ENCODE measurements around the gene ZBTB44. TPM values are rescaled to one million over a fixed set of nuclear protein-coding genes. Genes with fewer than 3 reads are reported as not detected.

The ZBTB44 gene
- total RNA-seq, 1 experiment from 2014 or later = 32.5 TPM

DNA sequence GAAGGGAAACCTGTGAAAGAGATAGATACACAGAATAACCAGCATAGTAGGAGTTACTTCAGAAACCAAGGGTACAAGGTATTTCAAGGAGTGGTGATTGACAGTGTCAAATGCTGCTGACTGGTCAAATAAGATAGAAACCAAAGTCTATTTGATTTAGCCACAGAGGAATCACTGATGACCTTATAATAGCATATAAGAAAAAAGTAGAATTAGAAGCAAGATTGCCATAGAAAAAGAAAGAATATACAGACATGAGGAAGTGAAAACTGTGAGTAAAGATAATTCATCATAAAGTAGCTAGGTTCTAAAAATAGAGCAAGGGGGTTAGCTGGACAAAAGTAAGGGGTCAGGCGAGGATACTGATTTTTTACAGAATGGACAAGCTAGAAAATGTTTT lies 14.2 kb downstream of the ZBTB44 start:
- H3K9me2 ChIP-seq (ENCODE audit: insufficient read depth) = no peaks in the 10 kb centered on the region
- H3K9ac ChIP-seq (ENCODE audit: low read length) = no peak overlapping the region
- DNase-seq (ENCODE audit: low read depth, low spot score) = no peak
- no peak for TF ChIP-seq EZH2 (IDR thresholded peaks at IDR 0.05)
- no peak for TF ChIP-seq ELF1 (IDR thresholded peaks at IDR 0.05; ENCODE audit: borderline replicate concordance, low read depth)
- TF ChIP-seq SRF (IDR thresholded peaks at IDR 0.05; ENCODE audit: low read depth) = no peak
- TF ChIP-seq SP1 (IDR thresholded peaks at IDR 0.05; ENCODE audit: low read depth) = no peak
- TF ChIP-seq, protein P1, sequence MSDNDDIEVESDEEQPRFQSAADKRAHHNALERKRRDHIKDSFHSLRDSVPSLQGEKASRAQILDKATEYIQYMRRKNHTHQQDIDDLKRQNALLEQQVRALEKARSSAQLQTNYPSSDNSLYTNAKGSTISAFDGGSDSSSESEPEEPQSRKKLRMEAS (IDR thresholded peaks at IDR 0.05) = no peak
- TF ChIP-seq YY1 (IDR thresholded peaks at IDR 0.05; ENCODE audit: extremely low read depth, insufficient replicate concordance, low read depth, low read length) = no peak
- TF ChIP-seq CBX3 (IDR thresholded peaks at IDR 0.05; ENCODE audit: low read depth) = no peak
- TF ChIP-seq FOSL1 (IDR thresholded peaks at IDR 0.05; ENCODE audit: low read depth) = no peak
- TF ChIP-seq EZH2phosphoT487 (IDR thresholded peaks at IDR 0.05; ENCODE audit: borderline replicate concordance) = no peak
- TF ChIP-seq, protein P2, sequence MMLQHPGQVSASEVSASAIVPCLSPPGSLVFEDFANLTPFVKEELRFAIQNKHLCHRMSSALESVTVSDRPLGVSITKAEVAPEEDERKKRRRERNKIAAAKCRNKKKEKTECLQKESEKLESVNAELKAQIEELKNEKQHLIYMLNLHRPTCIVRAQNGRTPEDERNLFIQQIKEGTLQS (IDR thresholded peaks at IDR 0.05) = no peak
- no peak for TF ChIP-seq RAD21 (IDR thresholded peaks at IDR 0.05; ENCODE audit: low read depth)
- no peaks in the 10 kb centered on the region for H4K20me1 ChIP-seq (ENCODE audit: insufficient read depth)
- H3K27ac ChIP-seq (ENCODE audit: low read depth, low read length) = no peak overlapping the region
- H3K4me1 ChIP-seq (ENCODE audit: control insufficient read depth in 1 of 2, insufficient read depth in 2 of 2, low read length in 2 of 2) = no peaks in the 10 kb centered on the region
- H3K27me3 ChIP-seq (ENCODE audit: insufficient read depth, low read length) = no peaks in the 10 kb centered on the region
- no peak overlapping the region for H3K4me2 ChIP-seq (ENCODE audit: low read length)
- no peak overlapping the region for H2AFZ ChIP-seq (ENCODE audit: low read depth, low read length, poor library complexity, severe bottlenecking)
- ChIA-PET POLR2A (no interaction called here), CTCF (no interaction called here), RAD21 (ENCODE audit: low non-redundant PET in 1 of 2, low total read pairs in 2 of 2, uncharacterized antibody in 2 of 2, unreplicated experiment in 2 of 2) (no interaction called here)
- no TSS peak for BruUV-seq (replicated peaks)
- peaks cover 22% of the 10 kb centered on the region for H3K79me2 ChIP-seq (ENCODE audit: insufficient read depth, low read length)
- no peak for ATAC-seq
- H3K36me3 ChIP-seq (ENCODE audit: control insufficient read depth in 1 of 2, insufficient read depth in 2 of 2, low read length in 2 of 2) = no peaks in the 10 kb centered on the region
- H3K9me3 ChIP-seq (ENCODE audit: control insufficient read depth in 1 of 2, insufficient read depth in 1 of 2, low read depth in 1 of 2, low read length in 2 of 2) = no peaks in the 10 kb centered on the region
- intact Hi-C loops (cut with micrococcal nuclease) = no loop called here
- H3K4me3 ChIP-seq (replicated peaks in 1 of 2; ENCODE audit: low read depth in 1 of 2, low read length in 2 of 2) = no peak overlapping the region

DNA sequence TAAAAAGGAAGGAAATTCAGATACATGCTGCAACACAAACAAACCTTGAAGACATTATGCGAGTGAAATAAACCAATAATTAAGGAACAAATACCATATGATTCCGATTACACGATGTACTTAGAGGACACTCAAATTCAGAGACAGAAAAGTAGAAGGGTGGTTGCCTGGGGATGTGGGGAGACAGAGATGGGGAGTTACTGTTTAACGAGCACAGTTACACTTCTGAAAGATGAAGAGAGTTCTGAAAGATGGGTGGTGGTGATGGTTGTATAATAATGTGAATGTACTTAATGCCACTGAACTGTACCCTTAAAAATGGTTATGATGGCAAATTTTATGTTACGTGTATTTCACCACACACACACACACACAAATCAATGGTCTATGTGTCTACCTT lies 14.7 kb downstream of the ZBTB44 start:
- no peak overlapping the region for H3K9ac ChIP-seq (ENCODE audit: low read length)
- CTCF ChIA-PET = no interaction called here

More for the DNA sequence above, 14.7 kb downstream of the ZBTB44 start:
- H3K79me2 ChIP-seq (ENCODE audit: insufficient read depth, low read length) = peaks cover 16% of the 10 kb centered on the region
- no peak overlapping the region for H3K27ac ChIP-seq (ENCODE audit: low read depth, low read length)
- no peak overlapping the region for H3K4me2 ChIP-seq (ENCODE audit: low read length)
- TF ChIP-seq, protein P3, sequence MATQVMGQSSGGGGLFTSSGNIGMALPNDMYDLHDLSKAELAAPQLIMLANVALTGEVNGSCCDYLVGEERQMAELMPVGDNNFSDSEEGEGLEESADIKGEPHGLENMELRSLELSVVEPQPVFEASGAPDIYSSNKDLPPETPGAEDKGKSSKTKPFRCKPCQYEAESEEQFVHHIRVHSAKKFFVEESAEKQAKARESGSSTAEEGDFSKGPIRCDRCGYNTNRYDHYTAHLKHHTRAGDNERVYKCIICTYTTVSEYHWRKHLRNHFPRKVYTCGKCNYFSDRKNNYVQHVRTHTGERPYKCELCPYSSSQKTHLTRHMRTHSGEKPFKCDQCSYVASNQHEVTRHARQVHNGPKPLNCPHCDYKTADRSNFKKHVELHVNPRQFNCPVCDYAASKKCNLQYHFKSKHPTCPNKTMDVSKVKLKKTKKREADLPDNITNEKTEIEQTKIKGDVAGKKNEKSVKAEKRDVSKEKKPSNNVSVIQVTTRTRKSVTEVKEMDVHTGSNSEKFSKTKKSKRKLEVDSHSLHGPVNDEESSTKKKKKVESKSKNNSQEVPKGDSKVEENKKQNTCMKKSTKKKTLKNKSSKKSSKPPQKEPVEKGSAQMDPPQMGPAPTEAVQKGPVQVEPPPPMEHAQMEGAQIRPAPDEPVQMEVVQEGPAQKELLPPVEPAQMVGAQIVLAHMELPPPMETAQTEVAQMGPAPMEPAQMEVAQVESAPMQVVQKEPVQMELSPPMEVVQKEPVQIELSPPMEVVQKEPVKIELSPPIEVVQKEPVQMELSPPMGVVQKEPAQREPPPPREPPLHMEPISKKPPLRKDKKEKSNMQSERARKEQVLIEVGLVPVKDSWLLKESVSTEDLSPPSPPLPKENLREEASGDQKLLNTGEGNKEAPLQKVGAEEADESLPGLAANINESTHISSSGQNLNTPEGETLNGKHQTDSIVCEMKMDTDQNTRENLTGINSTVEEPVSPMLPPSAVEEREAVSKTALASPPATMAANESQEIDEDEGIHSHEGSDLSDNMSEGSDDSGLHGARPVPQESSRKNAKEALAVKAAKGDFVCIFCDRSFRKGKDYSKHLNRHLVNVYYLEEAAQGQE (IDR thresholded peaks at IDR 0.05; ENCODE audit: low read depth) = no peak
- TF ChIP-seq SRF (IDR thresholded peaks at IDR 0.05; ENCODE audit: low read depth) (no peak), CBX3 (IDR thresholded peaks at IDR 0.05; ENCODE audit: low read depth) (no peak), YY1 (IDR thresholded peaks at IDR 0.05; ENCODE audit: extremely low read depth, insufficient replicate concordance, low read depth, low read length) (no peak), EZH2phosphoT487 (IDR thresholded peaks at IDR 0.05; ENCODE audit: borderline replicate concordance) (no peak), SIN3A (IDR thresholded peaks at IDR 0.05; ENCODE audit: low read depth) (no peak)
- TF ChIP-seq, protein P4, sequence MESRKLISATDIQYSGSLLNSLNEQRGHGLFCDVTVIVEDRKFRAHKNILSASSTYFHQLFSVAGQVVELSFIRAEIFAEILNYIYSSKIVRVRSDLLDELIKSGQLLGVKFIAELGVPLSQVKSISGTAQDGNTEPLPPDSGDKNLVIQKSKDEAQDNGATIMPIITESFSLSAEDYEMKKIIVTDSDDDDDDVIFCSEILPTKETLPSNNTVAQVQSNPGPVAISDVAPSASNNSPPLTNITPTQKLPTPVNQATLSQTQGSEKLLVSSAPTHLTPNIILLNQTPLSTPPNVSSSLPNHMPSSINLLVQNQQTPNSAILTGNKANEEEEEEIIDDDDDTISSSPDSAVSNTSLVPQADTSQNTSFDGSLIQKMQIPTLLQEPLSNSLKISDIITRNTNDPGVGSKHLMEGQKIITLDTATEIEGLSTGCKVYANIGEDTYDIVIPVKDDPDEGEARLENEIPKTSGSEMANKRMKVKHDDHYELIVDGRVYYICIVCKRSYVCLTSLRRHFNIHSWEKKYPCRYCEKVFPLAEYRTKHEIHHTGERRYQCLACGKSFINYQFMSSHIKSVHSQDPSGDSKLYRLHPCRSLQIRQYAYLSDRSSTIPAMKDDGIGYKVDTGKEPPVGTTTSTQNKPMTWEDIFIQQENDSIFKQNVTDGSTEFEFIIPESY (IDR thresholded peaks at IDR 0.05; ENCODE audit: extremely low read depth, insufficient replicate concordance, low read length) = no peak
- POLR2A ChIA-PET = no interaction called here
- H3K36me3 ChIP-seq (ENCODE audit: control insufficient read depth in 1 of 2, insufficient read depth in 2 of 2, low read length in 2 of 2) = no peaks in the 10 kb centered on the region
- no peaks in the 10 kb centered on the region for H3K9me3 ChIP-seq (ENCODE audit: control insufficient read depth in 1 of 2, insufficient read depth in 1 of 2, low read depth in 1 of 2, low read length in 2 of 2)
- intact Hi-C loops (cut with micrococcal nuclease) = no loop called here
- BruUV-seq (replicated peaks) = no TSS peak
- no peak overlapping the region for H3K4me3 ChIP-seq (replicated peaks in 1 of 2; ENCODE audit: low read depth in 1 of 2, low read length in 2 of 2)
- H4K20me1 ChIP-seq (ENCODE audit: insufficient read depth) = no peaks in the 10 kb centered on the region
- H3K4me1 ChIP-seq (ENCODE audit: control insufficient read depth in 1 of 2, insufficient read depth in 2 of 2, low read length in 2 of 2) = no peaks in the 10 kb centered on the region
- RAD21 ChIA-PET (ENCODE audit: low non-redundant PET in 1 of 2, low total read pairs in 2 of 2, uncharacterized antibody in 2 of 2, unreplicated experiment in 2 of 2) = no interaction called here
- H3K27me3 ChIP-seq (ENCODE audit: insufficient read depth, low read length) = no peaks in the 10 kb centered on the region
- DNase-seq (ENCODE audit: low read depth, low spot score) (no peak), ATAC-seq (no peak)
- H3K9me2 ChIP-seq (ENCODE audit: insufficient read depth) = no peaks in the 10 kb centered on the region
- no peak overlapping the region for H2AFZ ChIP-seq (ENCODE audit: low read depth, low read length, poor library complexity, severe bottlenecking)
